WTC11 (cell line): ENCODE measurements around the gene NDUFS4. TPM values are rescaled to one million over a fixed set of nuclear protein-coding genes. Genes with fewer than 3 reads are reported as not detected.
"Not testable (repeated sequence)": the region's sequence is repeated elsewhere in the genome, so short reads cannot be mapped to it uniquely, and the experiment has no call there.

Experiments
- ATAC-seq: fragments of 200-7000 bp; cut with Tn5 transposase; 2 replicates; pipeline ENCODE4 v1.10.0; 2021; ENCODE audit warnings: mild to moderate bottlenecking, moderate library complexity
- CTCF ChIA-PET: fragments of 300-600 bp; sonication (Branson Sonifier 250); formaldehyde crosslinking; loops from one replicate; lab custom pipeline; 2021; ENCODE audit warnings: antibody characterized with exemption; lab: Charles Lee
- POLR2A ChIA-PET: fragments of 350-600 bp; sonication (Branson Sonifier 250); formaldehyde crosslinking; loops from one replicate; lab custom pipeline; 2021; ENCODE audit warnings: antibody characterized with exemption; lab: Charles Lee
- DNase-seq: peaks from one replicate; pipeline ENCODE4 v3.0.0; 2021; ENCODE audit warnings: low spot score
- H3K27ac Mint-ChIP-seq: 2 replicates; pipeline ENCODE4 v1.8.0; 2021; ENCODE audit warnings: mixed read lengths
- H3K27me3 Mint-ChIP-seq: 2 replicates; pipeline ENCODE4 v1.8.0; 2021; ENCODE audit warnings: low read depth, mild to moderate bottlenecking, moderate library complexity, mixed read lengths
- H3K36me3 Mint-ChIP-seq: 2 replicates; pipeline ENCODE4 v1.8.0; 2021; ENCODE audit warnings: mixed read lengths
- H3K4me1 Mint-ChIP-seq: 2 replicates; pipeline ENCODE4 v1.8.0; 2022; ENCODE audit warnings: mixed read lengths
- H3K4me3 Mint-ChIP-seq: 2 replicates; pipeline ENCODE4 v1.8.0; 2021; ENCODE audit warnings: mild to moderate bottlenecking, moderate library complexity, mixed read lengths
- H3K9me3 Mint-ChIP-seq: 2 replicates; pipeline ENCODE4 v1.8.0; 2021; ENCODE audit warnings: mixed read lengths
- CREB1 ChIP-seq: sonication (generic); formaldehyde crosslinking; IDR thresholded peaks from 2 replicates; pipeline ENCODE4 v1.8.0; 2023; ENCODE audit warnings: mild to moderate bottlenecking, missing genetic modification reagents
- FOXP1 ChIP-seq: sonication (generic); formaldehyde crosslinking; IDR thresholded peaks from 2 replicates; pipeline ENCODE4 v1.8.0; 2022; ENCODE audit warnings: missing genetic modification reagents, mild to moderate bottlenecking, moderate library complexity, borderline replicate concordance
- GABPB1 ChIP-seq: sonication (generic); formaldehyde crosslinking; IDR thresholded peaks from 2 replicates; pipeline ENCODE4 v1.8.1; 2023; ENCODE audit warnings: mild to moderate bottlenecking, missing genetic modification reagents
- GTF2I ChIP-seq: fragments of 250-450 bp; sonication (Bioruptor Pico); conservative IDR thresholded peaks from 2 replicates; pipeline ENCODE4 v1.4.0; 2021; ENCODE audit warnings: mild to moderate bottlenecking
- NFE2L1 ChIP-seq: sonication (generic); formaldehyde crosslinking; IDR thresholded peaks from 2 replicates; pipeline ENCODE4 v1.8.1; 2023; ENCODE audit warnings: missing genetic modification reagents
- TCF7 ChIP-seq: sonication (generic); formaldehyde crosslinking; IDR thresholded peaks from 2 replicates; pipeline ENCODE4 v1.8.0; 2022; ENCODE audit warnings: mild to moderate bottlenecking, low read depth, missing genetic modification reagents, moderate library complexity
- ZNF416 ChIP-seq: fragments of 250-450 bp; sonication (Bioruptor Pico); IDR thresholded peaks from 2 replicates; pipeline ENCODE4 v1.9.0; 2021; ENCODE audit warnings: mild to moderate bottlenecking, inconsistent platforms
- ZNF423 ChIP-seq: fragments of 250-450 bp; sonication (Bioruptor Pico); IDR thresholded peaks from 2 replicates; pipeline ENCODE4 v2.1.2; 2022; ENCODE audit warnings: mild to moderate bottlenecking, moderate library complexity
- total RNA-seq: library from RNA; stranded (reverse); gene quantifications from 3 replicates; pipeline ENCODE4 v1.2.3, GENCODE V29; 2021
- TF ChIP-seq, protein P1 (sequence below): sonication (generic); formaldehyde crosslinking; IDR thresholded peaks from 2 replicates; pipeline ENCODE4 v1.8.1; 2023; ENCODE audit warnings: mild to moderate bottlenecking, missing genetic modification reagents, moderate library complexity
- TF ChIP-seq, protein P2 (sequence below): sonication (generic); formaldehyde crosslinking; IDR thresholded peaks from 2 replicates; pipeline ENCODE4 v1.8.0; 2023; ENCODE audit warnings: mild to moderate bottlenecking, missing genetic modification reagents
- TF ChIP-seq, protein P3 (sequence below): fragments of 250-450 bp; sonication (Bioruptor Pico); IDR thresholded peaks from 2 replicates; pipeline ENCODE4 v1.9.0; 2021; ENCODE audit warnings: mild to moderate bottlenecking, borderline replicate concordance
- TF ChIP-seq, protein P4 (sequence below): sonication (generic); formaldehyde crosslinking; IDR thresholded peaks from 2 replicates; pipeline ENCODE4 v1.8.0; 2023; ENCODE audit warnings: missing genetic modification reagents
- TF ChIP-seq, protein P5 (sequence below): fragments of 250-450 bp; sonication (Bioruptor Pico); IDR thresholded peaks from 2 replicates; pipeline ENCODE4 v1.9.0; 2021; ENCODE audit warnings: mild to moderate bottlenecking
- TF ChIP-seq, protein P6 (sequence below): fragments of 250-450 bp; sonication (Bioruptor Pico); IDR thresholded peaks from 2 replicates; pipeline ENCODE4 v2.1.2; 2022; ENCODE audit warnings: mild to moderate bottlenecking, moderate library complexity
- TF ChIP-seq, protein P7 (sequence below): sonication (generic); formaldehyde crosslinking; IDR thresholded peaks from 2 replicates; pipeline ENCODE4 v1.8.1; 2023; ENCODE audit warnings: mild to moderate bottlenecking, missing genetic modification reagents, moderate library complexity

The NDUFS4 gene
- total RNA-seq, 1 experiment from 2014 or later = 68.5 TPM

DNA sequence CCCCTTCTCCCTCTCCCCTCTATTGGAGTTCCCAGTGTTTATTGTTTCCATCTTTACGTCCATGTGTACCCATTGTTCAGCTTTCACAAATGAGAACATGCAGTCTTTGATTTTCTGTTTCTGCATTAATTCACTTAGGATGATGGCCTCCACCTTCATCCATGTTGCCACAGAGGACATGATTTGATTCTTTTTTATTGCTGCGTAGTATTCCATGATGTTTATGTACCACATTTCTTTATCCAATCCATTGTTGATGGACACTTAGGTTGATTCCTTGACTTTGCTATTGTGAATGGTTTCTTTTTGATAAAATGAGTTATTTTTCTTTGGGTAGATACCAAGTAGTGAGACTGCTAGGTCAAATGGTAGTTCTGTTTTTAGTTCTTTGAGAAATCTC lies 88.9 kb downstream of the NDUFS4 start:
- ATAC-seq (no peak), DNase-seq (no peak)
- ChIA-PET POLR2A (no interaction called here), CTCF (no interaction called here)
- no peak for TF ChIP-seq NFE2L1 (CRISPR knock-in tag)
- TF ChIP-seq, protein P1, sequence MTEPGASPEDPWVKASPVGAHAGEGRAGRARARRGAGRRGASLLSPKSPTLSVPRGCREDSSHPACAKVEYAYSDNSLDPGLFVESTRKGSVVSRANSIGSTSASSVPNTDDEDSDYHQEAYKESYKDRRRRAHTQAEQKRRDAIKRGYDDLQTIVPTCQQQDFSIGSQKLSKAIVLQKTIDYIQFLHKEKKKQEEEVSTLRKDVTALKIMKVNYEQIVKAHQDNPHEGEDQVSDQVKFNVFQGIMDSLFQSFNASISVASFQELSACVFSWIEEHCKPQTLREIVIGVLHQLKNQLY = no peak
- TF ChIP-seq, protein P2, sequence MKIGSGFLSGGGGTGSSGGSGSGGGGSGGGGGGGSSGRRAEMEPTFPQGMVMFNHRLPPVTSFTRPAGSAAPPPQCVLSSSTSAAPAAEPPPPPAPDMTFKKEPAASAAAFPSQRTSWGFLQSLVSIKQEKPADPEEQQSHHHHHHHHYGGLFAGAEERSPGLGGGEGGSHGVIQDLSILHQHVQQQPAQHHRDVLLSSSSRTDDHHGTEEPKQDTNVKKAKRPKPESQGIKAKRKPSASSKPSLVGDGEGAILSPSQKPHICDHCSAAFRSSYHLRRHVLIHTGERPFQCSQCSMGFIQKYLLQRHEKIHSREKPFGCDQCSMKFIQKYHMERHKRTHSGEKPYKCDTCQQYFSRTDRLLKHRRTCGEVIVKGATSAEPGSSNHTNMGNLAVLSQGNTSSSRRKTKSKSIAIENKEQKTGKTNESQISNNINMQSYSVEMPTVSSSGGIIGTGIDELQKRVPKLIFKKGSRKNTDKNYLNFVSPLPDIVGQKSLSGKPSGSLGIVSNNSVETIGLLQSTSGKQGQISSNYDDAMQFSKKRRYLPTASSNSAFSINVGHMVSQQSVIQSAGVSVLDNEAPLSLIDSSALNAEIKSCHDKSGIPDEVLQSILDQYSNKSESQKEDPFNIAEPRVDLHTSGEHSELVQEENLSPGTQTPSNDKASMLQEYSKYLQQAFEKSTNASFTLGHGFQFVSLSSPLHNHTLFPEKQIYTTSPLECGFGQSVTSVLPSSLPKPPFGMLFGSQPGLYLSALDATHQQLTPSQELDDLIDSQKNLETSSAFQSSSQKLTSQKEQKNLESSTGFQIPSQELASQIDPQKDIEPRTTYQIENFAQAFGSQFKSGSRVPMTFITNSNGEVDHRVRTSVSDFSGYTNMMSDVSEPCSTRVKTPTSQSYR (CRISPR knock-in tag) = no peak
- TF ChIP-seq, protein P3, sequence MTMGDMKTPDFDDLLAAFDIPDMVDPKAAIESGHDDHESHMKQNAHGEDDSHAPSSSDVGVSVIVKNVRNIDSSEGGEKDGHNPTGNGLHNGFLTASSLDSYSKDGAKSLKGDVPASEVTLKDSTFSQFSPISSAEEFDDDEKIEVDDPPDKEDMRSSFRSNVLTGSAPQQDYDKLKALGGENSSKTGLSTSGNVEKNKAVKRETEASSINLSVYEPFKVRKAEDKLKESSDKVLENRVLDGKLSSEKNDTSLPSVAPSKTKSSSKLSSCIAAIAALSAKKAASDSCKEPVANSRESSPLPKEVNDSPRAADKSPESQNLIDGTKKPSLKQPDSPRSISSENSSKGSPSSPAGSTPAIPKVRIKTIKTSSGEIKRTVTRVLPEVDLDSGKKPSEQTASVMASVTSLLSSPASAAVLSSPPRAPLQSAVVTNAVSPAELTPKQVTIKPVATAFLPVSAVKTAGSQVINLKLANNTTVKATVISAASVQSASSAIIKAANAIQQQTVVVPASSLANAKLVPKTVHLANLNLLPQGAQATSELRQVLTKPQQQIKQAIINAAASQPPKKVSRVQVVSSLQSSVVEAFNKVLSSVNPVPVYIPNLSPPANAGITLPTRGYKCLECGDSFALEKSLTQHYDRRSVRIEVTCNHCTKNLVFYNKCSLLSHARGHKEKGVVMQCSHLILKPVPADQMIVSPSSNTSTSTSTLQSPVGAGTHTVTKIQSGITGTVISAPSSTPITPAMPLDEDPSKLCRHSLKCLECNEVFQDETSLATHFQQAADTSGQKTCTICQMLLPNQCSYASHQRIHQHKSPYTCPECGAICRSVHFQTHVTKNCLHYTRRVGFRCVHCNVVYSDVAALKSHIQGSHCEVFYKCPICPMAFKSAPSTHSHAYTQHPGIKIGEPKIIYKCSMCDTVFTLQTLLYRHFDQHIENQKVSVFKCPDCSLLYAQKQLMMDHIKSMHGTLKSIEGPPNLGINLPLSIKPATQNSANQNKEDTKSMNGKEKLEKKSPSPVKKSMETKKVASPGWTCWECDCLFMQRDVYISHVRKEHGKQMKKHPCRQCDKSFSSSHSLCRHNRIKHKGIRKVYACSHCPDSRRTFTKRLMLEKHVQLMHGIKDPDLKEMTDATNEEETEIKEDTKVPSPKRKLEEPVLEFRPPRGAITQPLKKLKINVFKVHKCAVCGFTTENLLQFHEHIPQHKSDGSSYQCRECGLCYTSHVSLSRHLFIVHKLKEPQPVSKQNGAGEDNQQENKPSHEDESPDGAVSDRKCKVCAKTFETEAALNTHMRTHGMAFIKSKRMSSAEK (CRISPR knock-in tag) = no peak
- TF ChIP-seq ZNF423 (CRISPR knock-in tag) = no peak
- TF ChIP-seq, protein P4, sequence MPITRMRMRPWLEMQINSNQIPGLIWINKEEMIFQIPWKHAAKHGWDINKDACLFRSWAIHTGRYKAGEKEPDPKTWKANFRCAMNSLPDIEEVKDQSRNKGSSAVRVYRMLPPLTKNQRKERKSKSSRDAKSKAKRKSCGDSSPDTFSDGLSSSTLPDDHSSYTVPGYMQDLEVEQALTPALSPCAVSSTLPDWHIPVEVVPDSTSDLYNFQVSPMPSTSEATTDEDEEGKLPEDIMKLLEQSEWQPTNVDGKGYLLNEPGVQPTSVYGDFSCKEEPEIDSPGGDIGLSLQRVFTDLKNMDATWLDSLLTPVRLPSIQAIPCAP (CRISPR knock-in tag) = no peak
- H3K27me3 Mint-ChIP-seq = no peaks in the 10 kb centered on the region
- peaks cover 36% of the 10 kb centered on the region for H3K4me1 Mint-ChIP-seq
- peaks cover 11% of the 10 kb centered on the region for H3K9me3 Mint-ChIP-seq
- H3K27ac Mint-ChIP-seq = no peak overlapping the region
- H3K4me3 Mint-ChIP-seq = no peak overlapping the region
- peaks cover 29% of the 10 kb centered on the region for H3K36me3 Mint-ChIP-seq

DNA sequence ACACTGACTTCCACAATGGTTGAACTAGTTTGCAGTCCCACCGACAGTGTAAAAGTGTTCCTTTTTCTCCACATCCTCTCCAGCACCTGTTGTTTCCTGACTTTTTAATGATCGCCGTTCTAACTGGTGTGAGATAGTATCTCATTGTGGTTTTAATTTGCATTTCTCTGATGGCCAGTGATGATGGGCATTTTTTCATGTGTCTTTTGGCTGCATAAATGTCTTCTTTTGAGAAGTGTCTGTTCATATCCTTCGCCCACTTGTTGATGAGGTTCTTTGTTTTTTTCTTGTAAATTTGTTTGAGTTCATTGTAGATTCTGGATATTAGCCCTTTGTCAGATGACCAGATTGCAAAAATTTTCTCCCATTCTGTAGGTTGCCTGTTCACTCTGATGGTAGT lies 100.1 kb downstream of the NDUFS4 start:
- H3K27ac Mint-ChIP-seq, H3K4me1 Mint-ChIP-seq, H3K27me3 Mint-ChIP-seq, CTCF ChIA-PET, ATAC-seq, POLR2A ChIA-PET, H3K4me3 Mint-ChIP-seq, DNase-seq: not testable (repeated sequence)
- H3K36me3 Mint-ChIP-seq = peaks cover 46% of the 10 kb centered on the region
- peaks cover 34% of the 10 kb centered on the region for H3K9me3 Mint-ChIP-seq

DNA sequence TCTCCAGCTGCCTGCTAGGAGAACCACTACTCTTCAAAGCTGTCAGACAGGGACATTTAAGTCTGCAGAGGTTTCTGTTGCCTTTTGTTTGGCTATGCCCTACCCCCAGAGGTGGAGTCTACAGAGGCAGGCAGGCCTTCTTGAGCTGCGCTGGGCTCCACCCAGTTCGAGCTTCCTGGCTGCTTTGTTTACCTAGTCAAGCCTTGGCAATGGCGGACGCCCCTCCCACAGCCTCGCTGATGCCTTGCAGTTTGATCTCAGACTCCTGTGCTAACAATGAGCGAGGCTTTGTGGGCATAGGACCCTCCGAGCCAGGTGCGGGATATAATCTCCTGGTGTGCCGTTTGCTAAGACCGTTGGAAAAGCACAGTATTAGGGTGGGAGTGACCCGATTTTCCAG lies 104.9 kb downstream of the NDUFS4 start:
- H3K27ac Mint-ChIP-seq, POLR2A ChIA-PET, ATAC-seq, DNase-seq, H3K4me3 Mint-ChIP-seq, CTCF ChIA-PET, H3K27me3 Mint-ChIP-seq: not testable (repeated sequence)
- Mint-ChIP-seq H3K36me3 (peaks cover 57% of the 10 kb centered on the region), H3K9me3 (peaks cover 41% of the 10 kb centered on the region), H3K4me1 (peaks cover 16% of the 10 kb centered on the region)

DNA sequence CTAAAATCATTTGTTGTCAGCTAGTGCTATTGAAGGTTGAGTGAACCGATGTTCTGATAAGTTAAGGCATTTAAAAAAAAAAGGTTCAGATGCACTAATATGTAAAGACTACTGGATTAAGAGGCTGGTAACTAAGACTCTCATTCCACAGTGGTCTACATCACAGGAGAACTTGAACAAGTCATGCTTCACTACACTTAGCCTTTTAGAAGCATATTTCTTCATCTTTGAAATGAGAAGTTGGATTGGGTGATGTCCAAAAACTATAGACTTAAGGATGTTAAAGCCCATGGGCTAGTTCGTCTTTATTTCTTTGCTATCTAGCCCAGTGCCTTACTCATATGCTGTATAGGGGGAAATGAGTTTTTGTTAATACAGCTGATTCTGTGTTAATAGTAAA lies 107.2 kb downstream of the NDUFS4 start:
- DNase-seq (no peak), ATAC-seq (no peak)
- peaks cover 47% of the 10 kb centered on the region for H3K36me3 Mint-ChIP-seq
- no peaks in the 10 kb centered on the region for H3K27me3 Mint-ChIP-seq
- H3K9me3 Mint-ChIP-seq = peaks cover 36% of the 10 kb centered on the region
- H3K27ac Mint-ChIP-seq = no peak overlapping the region
- CTCF ChIA-PET = no interaction called here
- POLR2A ChIA-PET = interaction anchor here (0.7 kb wide), 1 partner anchor 107 kb away, joined by 6 read pairs; the partner anchor contains the start of gene NDUFS4
- H3K4me3 Mint-ChIP-seq = no peak overlapping the region
- H3K4me1 Mint-ChIP-seq = peaks cover 32% of the 10 kb centered on the region
- TF ChIP-seq FOXP1 = no peak
- no peak for TF ChIP-seq GABPB1 (CRISPR knock-in tag)
- no peak for TF ChIP-seq ZNF416 (CRISPR knock-in tag)
- TF ChIP-seq TCF7 (CRISPR knock-in tag) = no peak
- TF ChIP-seq, protein P5, sequence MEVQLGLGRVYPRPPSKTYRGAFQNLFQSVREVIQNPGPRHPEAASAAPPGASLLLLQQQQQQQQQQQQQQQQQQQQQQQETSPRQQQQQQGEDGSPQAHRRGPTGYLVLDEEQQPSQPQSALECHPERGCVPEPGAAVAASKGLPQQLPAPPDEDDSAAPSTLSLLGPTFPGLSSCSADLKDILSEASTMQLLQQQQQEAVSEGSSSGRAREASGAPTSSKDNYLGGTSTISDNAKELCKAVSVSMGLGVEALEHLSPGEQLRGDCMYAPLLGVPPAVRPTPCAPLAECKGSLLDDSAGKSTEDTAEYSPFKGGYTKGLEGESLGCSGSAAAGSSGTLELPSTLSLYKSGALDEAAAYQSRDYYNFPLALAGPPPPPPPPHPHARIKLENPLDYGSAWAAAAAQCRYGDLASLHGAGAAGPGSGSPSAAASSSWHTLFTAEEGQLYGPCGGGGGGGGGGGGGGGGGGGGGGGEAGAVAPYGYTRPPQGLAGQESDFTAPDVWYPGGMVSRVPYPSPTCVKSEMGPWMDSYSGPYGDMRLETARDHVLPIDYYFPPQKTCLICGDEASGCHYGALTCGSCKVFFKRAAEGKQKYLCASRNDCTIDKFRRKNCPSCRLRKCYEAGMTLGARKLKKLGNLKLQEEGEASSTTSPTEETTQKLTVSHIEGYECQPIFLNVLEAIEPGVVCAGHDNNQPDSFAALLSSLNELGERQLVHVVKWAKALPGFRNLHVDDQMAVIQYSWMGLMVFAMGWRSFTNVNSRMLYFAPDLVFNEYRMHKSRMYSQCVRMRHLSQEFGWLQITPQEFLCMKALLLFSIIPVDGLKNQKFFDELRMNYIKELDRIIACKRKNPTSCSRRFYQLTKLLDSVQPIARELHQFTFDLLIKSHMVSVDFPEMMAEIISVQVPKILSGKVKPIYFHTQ (CRISPR knock-in tag) = no peak
- TF ChIP-seq, protein P6, sequence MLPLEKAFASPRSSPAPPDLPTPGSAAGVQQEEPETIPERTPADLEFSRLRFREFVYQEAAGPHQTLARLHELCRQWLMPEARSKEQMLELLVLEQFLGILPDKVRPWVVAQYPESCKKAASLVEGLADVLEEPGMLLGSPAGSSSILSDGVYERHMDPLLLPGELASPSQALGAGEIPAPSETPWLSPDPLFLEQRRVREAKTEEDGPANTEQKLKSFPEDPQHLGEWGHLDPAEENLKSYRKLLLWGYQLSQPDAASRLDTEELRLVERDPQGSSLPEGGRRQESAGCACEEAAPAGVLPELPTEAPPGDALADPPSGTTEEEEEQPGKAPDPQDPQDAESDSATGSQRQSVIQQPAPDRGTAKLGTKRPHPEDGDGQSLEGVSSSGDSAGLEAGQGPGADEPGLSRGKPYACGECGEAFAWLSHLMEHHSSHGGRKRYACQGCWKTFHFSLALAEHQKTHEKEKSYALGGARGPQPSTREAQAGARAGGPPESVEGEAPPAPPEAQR (CRISPR knock-in tag) = no peak
- TF ChIP-seq, protein P7, sequence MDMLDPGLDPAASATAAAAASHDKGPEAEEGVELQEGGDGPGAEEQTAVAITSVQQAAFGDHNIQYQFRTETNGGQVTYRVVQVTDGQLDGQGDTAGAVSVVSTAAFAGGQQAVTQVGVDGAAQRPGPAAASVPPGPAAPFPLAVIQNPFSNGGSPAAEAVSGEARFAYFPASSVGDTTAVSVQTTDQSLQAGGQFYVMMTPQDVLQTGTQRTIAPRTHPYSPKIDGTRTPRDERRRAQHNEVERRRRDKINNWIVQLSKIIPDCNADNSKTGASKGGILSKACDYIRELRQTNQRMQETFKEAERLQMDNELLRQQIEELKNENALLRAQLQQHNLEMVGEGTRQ (CRISPR knock-in tag) = no peak
- no peak for TF ChIP-seq GTF2I
- TF ChIP-seq CREB1 (CRISPR knock-in tag) = no peak
